HG03064 (cell line): Measurements from ENCODE around the gene FTMT.
"Not testable (repeated sequence)": the region's sequence is repeated elsewhere in the genome, so short reads cannot be mapped to it uniquely, and the experiment has no call there.

Source experiments
- ATAC-seq: cut with Tn5 transposase; IDR thresholded peaks from one replicate; pipeline ENCODE4 v1.9.1; 2021; ENCODE audit warnings: low read depth; ENCODE audit not compliant: unreplicated experiment

The FTMT gene

DNA sequence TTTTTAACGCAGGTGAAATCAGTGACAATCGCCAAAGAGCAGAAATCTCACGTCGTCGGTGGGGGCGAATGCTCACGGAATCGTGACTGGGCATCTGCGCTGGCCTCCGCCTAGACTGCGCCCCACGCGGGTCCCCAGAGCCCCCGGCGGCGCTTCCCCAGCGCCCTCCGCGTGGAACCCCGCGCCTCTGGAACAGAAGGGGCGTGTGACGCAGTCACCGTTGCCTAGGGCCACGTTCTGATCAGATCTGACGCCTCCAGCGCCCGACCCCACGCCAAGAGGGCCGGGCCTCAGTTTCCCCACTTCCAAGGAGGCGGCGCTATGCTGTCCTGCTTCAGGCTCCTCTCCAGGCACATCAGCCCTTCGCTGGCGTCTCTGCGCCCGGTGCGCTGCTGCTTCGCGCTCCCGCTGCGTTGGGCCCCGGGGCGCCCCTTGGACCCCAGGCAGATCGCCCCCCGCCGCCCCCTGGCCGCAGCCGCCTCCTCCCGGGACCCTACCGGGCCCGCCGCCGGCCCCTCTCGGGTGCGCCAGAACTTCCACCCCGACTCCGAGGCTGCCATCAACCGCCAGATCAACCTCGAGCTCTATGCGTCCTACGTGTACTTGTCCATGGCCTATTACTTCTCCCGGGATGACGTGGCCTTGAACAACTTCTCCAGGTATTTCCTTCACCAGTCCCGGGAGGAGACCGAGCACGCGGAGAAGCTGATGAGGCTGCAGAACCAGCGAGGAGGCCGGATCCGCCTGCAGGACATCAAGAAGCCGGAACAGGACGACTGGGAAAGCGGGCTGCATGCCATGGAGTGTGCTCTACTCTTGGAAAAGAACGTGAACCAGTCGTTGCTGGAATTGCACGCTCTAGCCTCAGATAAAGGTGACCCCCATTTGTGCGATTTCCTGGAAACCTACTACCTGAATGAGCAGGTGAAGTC is at the start of gene FTMT:
FTMT (plus strand) TSS at position 240 of the 932 bp plus-strand sequence; CDS start at position 322, 82 bp downstream.
- no peak for ATAC-seq

DNA sequence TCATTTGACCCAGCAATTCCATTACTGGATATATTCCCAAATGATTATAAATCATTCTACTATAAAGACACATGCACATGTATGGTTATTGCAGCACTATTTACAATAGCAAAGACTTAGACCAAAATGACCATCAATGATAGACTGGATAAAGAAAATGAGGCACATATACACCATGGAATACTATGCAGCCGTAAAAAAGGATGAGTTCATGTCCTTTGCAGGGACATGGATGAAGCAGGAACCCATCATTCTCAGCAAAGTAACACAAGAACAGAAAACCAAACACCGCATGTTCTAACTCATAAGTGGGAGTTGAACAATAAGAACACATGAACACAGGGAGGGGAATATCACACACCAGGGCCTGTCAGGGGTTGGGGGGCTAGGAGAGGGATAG is 46.4 kb upstream of the FTMT start:
- ATAC-seq, result not testable (repeated sequence)

DNA sequence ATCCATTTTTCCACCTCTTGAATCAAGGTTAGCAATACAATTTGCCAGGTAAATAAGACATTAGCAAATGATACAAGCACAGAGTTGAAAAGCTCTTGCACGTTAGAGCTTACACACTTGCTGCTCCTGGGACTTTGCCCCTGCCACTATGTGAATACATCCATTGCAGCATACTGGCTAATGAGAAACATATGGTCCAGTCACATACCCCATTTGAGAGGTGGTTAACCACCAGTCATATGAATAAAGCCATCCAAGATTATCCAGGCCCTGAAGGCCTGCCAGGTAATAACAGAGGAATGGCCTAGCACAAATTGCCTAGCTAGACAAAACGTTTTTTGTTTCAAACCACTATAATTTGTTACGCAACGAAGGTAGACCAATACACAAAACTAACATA is 45.8 kb upstream of the FTMT start:
- no peak for ATAC-seq

DNA sequence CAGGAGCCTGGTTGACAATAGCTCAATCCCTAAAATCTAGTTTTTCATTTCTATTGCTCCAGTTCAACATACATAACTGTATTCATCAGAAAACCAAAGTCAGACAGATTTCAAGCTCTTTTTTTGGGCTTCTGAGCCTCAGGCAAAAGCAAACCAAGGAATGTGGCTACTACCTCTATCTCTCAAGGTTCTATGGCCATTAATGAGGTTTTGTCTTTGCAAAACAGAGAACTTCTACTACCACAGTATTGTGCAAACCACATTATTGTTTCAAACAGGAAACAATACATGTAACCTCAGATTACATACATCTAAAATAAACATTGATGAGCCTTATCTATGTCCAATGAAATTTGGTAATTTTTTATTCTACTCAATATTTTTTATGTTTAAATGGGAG is 35.5 kb upstream of the FTMT start:
- ATAC-seq, result no peak

DNA sequence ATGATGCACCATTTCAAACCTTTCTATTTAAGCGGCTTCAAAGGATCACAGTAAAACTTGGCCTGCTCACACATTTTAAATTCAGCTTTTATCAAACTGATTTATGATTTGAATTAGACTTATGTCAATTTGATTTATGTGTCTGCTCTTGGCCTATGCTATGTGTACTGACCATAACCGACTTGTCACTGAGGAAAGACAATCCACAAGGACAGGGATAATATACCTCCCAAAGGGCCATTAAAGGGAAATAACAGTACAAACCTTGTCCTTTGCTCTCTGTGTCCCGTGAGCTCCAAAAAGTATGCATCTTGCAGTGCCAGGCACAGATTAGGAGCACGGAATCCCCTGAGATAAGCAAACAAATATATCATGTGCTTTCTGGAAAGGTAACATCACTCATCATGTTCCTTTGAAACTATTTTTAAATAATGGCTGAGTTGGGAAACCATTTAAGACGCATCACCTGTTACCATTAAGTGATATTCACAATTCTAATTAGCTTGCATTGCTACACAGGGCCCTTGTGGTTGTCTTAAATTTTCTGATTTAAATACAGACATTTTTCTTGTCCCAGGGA is 31.9 kb upstream of the FTMT start:
- no peak for ATAC-seq

DNA sequence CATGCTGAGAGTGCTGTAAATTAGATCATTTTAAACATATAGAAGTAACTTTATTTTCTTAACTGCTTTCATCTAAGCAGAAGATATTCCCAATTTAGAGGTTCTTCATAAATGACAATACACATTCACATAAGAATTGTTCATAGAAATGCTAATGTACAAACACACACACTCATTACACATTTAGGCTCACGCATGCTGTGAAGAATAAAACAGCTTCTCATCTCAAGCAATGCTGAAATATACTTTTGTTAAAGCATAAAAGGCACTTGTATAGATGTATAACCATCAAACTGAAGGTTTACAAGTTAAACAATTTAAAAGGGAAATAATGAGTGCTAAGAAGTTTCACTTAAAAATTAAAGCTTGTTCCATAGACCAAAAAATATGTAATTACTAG is 18.1 kb upstream of the FTMT start:
- ATAC-seq, result no peak

DNA sequence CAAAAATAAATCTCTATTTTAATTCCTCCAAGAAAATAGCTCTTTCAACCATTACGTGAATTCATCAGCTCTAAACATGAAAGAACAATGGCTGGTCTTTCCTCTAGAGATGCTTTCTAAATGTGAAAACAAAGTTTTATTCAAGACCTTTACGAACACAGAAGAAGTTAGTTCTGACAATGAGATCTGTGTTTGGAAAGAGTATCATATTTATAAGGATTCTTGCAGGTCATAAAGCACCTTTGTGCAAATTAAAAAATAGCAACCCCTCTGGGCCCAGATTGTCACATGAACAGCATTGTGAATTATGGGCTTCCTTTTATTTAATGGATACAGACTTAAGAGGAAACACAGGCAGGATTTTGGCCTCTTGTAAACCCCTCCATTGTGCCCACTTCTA is 17.7 kb upstream of the FTMT start:
- ATAC-seq, result no peak

DNA sequence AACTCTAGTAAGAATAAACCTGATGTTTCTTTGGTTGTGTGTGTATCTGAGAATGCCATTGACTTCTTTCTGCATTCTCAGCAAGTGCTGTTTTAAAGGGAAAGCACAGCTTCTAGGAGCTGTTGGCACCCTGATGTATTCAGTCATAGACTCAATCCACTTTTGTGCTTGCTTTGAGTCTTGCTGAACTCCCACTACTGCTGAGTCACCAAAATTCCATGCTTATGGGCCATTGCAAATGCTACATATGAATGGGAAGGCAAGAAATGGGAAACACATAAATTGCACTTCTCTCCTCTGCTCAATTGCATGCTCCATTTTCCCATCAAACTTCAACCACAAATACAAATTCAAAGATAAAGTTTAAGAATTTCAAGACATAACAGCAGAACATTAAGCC is 9.8 kb upstream of the FTMT start:
- no peak for ATAC-seq

DNA sequence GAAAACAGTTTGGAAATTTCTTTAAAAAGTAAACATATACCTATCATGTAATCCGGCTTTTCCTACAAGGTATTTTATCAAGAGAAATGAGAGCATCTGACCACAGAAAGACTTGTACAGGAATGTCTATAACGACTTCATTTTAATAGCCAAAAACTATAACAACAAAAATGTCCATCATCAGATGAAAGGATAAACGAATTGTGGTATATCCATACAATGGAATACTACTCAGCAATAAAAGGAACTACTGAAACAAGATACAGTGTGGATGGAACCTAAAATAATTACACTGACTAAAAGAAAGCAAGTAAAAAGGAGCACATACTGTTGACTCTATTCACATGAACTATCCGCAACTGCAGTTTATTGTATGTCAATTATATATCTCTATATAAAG is 1.4 kb upstream of the FTMT start:
- ATAC-seq, result no peak

DNA sequence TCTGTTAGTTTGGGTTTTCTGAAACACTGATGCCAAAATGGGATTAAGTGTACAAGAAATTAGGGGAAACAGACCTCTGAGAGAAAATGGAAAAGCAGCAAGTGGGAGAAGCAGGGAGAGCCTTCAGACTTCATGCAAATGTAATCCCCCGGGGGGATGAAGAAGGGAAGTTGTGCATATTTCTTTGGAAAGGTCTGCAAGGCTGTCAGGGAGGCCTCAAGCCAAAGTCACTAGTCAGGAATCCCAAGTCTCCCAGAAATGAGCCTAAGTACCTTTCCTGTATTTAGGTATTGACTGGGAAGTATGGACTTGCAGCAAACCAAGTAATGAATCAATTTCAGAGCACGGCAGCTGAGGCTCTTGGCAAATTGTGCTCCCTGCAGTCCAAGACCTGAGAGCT is 2.2 kb downstream of the FTMT start:
- no peak for ATAC-seq

DNA sequence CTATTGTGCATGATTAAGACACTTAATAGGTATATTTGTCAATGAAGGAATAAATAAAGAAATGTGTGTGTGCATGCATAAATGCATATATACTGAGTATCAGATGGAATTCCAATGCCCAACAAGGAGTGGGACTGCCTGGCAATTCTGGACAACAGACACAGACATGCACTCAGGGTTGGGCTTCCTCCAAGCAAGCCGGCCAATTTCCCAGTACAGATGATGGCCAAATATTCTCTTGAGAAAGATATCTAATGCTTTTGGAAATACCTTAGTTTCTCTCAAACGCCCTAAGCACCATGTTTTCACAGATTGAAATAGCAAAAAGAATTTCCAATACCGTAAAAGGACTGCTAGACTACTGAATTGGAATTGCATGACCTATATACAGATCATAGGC is 11.1 kb downstream of the FTMT start:
- ATAC-seq, result no peak

DNA sequence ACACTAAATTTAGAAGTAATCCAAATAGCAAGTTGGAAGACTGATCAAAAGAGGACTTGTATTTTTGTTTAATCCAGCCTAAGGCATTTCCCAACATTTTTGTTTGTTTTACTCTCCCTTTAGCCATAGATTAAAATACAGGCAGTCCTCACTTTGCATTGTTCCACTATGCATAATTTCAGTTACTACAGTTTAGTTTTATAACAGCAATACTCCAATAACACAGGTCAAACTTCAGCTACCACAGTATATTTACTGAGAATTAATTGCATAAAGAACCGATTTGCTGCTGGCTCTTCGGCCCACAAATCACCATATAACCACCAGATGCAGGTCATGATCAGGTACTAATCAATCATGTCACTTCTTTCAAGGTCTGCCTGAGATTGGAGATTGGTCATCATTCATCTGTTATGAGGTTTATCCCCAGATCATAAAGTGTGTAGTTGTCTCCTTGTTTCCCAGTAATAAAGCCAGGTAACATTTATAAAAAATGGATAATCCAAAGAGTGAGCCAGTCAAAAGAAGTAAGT is 12.1 kb downstream of the FTMT start:
- ATAC-seq, result no peak

DNA sequence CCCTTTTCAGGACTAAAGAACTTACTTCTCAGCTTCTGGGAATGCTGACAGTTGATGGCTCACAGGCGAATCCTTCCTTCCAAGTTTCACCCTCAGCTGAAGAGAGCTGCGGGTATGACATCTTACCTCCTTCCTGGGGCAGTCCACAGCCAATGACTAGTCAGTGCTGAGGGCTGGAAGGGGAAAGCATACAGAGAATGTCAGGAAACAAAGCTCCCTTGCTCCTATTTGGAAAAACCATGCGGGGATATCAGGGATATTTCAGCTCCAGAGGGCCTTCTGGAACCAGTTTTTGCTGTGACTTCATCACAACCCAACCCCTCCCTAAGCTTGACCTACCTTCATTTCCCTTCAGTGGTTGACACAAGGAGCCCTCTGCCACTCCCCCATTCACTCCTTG is 15.7 kb downstream of the FTMT start:
- no peak for ATAC-seq

DNA sequence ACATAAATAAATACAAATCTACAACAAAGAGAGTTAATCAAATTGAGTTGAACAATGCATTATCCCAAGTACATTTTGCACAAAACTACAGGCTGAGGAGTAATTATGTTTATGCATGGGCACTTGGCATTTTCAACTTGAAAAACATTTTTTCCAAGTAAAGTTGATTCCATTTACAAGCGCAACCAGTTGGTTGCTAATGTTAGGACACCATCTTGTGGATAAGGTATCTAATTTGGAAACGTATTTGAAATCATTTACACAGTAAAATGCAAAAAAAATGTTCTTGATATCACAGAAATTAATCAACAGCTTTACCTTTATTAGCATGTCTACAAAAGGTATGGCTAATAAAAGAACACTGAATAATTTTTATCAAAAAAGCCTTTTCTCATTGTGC is 18.8 kb downstream of the FTMT start:
- ATAC-seq, result no peak

DNA sequence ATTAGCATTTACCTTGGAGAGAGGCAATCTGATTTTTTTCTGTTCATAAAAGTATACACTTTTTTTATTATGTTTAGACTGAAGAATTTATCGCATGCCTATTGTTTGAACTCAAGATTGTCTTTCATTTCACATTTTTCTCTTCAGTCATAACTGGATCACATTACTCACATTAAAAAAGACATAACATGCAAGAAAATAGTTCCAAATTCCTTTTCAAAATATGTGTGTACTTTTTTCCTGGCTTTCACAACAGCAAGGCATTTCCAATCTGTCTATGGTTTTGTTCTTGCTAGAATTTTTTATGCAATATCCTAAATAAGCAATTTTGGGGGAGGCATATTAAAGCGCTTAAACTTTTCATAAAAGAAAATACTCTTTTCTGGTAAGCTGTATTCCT is 21.2 kb downstream of the FTMT start:
- no peak for ATAC-seq

DNA sequence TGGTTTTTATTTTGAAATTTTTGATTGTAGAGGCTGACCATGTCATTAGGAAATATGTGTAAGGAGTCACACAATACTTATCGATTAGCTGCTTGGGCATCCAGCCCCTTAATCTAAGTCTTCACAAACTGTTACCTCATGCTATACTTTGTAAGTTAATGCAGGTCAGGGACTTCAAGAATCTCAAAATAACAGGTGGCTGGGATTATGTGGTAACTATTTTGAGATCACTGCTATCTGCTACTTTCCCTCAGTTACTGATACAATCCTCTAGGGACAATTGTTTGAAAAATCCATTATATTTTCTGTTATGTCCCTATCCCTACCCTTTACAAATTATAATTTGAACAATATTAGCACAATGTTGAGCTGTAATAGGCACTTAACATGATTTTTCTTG is 21.7 kb downstream of the FTMT start:
- no peak for ATAC-seq

DNA sequence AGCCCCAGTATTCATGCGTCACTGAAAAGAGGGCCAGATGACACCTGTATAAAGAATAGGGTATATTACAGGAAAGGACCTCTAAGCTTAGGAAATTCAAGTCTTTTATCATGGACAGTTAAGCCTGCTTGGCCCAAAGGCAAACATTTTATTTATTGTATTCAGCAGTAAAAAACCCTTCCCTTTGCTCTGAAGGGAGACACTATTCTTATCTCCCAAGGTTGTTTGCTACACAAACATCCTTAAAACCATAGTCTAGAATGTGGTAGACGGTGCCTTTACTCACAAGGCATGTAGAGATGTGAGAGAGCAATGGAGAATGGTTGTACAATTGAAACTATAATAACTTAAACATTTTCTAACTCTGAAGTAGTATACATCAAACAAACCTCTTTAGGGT is 33.9 kb downstream of the FTMT start:
- ATAC-seq, result no peak

DNA sequence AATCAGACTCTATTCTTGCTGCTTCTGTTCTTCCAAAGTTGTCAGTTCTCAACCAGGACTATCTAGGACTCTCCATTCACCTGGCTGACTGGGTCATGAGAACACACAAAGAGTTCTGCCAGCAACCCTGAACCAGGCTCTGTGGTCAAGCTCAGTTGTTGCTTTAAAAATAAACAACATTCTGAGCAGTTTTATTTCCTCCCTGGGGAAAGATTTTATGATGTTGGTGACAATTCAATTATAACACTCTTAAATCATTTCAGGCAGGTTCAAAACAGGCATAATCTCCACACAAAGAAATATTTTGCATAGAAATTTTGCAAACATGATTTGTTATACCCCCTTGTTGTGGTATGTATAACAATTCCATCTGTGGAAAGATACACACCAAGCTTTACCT is 36.0 kb downstream of the FTMT start:
- no peak for ATAC-seq

DNA sequence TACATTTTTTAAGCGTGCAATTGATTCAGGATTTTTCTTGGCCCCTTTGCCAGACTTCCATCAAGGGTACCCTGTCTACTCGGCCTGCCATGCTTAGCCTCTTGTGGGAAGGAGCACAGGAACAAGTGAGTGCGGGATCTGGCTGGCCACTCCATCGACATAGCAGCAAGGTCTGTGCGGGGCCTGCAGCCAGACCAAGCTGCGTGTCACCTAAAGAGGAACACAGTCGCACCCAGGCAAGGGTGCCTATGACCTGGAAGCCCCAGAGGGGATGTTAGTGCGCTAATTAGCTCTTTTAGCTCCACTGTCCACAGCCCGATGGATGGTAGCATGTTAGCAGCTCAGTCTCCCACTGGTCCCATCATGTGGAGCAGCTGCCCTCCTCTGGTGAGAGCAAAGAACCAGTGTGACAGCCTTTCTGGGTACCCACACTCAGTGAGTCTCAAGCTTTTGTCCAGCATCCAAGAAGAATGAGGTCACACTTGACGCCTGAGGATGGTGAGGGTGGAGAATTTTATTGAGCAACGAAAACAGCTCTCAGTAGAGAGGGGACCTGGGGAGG is 38.7 kb downstream of the FTMT start:
- no peak for ATAC-seq

DNA sequence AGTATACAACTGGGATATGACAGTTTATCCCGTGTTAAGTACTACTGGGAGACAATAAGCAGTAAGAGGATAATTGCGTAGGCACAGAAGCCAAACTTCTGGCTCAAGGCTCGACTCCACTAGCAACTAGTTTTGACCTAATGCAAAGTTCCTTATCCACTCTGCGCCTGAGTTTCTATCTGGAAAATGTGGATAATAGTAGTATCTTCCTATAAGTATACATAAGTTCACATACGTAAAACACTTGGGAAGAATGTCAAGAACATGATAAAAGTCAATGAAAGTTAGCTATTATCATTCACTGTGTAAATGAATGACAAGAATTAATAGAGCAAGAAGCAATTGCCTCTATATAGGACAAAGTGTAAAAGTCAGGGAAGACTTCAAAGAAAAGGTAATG is 45.7 kb downstream of the FTMT start:
- ATAC-seq, result no peak

DNA sequence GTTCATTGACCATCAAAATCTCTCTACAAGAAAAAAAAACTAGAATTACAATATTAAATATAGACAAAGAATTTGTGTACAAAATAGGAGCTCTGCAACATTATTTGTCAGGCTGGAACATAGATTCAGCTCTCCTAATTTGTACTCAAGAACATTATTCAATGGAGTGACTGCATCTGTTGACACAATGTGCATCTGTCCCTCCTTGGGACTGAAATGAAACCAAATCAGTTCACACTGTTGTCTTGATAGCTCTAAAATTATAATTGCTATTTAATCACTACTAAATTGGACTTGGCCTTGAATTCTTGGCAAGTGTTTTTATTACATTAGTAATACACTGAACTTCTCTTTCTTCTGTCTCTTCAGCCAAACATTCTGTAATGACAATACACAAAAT is 47.7 kb downstream of the FTMT start:
- no peak for ATAC-seq
